Activated T-helper 1 cell treated with anti-CD3 and anti-CD28 coated beads, Interleukin-12 subunit alpha, Interleukin-12 subunit beta, Interleukin-2, Interleukin-4 antibody, amounts not matched to agents 30 ng/mL and 10 ng/mL and 1 ng/mL, durations not matched to agents 14 hours and 24 hours and 36 hours (primary cell): ENCODE measurements around the gene CNRIP1. TPM values are rescaled to one million over a fixed set of nuclear protein-coding genes. Genes with fewer than 3 reads are reported as not detected.
"Not testable (repeated sequence)": the region's sequence is repeated elsewhere in the genome, so short reads cannot be mapped to it uniquely, and the experiment has no call there.

Source experiments
- DNase-seq: peaks from one replicate; pipeline ENCODE4 v3.0.0; 2021; ENCODE audit warnings: low spot score
- H3K27ac Mint-ChIP-seq: one replicate; pipeline ENCODE4 v1.8.0; 2021; ENCODE audit warnings: mild to moderate bottlenecking, mixed read lengths
- H3K27me3 Mint-ChIP-seq: one replicate; pipeline ENCODE4 v1.8.0; 2022; ENCODE audit warnings: mild to moderate bottlenecking, moderate library complexity, mixed read lengths; ENCODE audit not compliant: insufficient read depth
- H3K36me3 Mint-ChIP-seq: one replicate; pipeline ENCODE4 v1.8.0; 2021; ENCODE audit warnings: low read depth, mixed read lengths
- H3K4me1 Mint-ChIP-seq: one replicate; pipeline ENCODE4 v1.8.0; 2021; ENCODE audit warnings: low read depth, mixed read lengths
- H3K4me3 Mint-ChIP-seq: one replicate; pipeline ENCODE4 v1.8.0; 2021; ENCODE audit warnings: mild to moderate bottlenecking, moderate library complexity, mixed read lengths
- H3K9me3 Mint-ChIP-seq: one replicate; pipeline ENCODE4 v1.8.0; 2021; ENCODE audit warnings: mixed read lengths
- intact Hi-C: fragments of 100-400 bp; cut with micrococcal nuclease; formaldehyde crosslinking; loops from one replicate; pipeline ENCODE4 v1.15.1; 2024
- total RNA-seq: library from RNA; stranded (reverse); gene quantifications from 2 replicates; pipeline ENCODE4 v1.2.3, GENCODE V29; 2022

The CNRIP1 gene
- total RNA-seq, 1 donor from 2014 or later, result not detected

DNA sequence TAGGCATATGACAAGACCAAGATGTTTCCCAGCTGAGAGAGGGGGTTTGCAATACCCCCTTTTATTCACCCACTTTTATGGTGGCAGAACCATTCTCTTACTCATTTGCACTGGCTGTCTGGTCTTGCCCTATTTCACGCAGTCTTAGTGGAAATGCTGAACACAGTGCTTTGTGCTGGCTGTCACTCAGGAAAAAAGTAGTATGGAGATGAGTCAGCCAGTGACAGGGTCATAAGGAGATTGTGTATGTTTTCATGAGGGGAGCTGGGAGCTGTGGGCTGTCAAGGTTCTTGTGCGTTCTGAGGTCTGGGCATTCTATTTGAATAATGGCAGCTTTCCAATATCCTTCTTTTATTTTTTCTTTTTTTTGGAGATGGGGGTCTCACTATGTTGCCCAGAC is 10.9 kb upstream of the CNRIP1 start:
- H3K9me3 Mint-ChIP-seq, result no peaks in the 10 kb centered on the region
- H3K27ac Mint-ChIP-seq, result no peak overlapping the region
- H3K4me1 Mint-ChIP-seq, result peaks cover 7% of the 10 kb centered on the region
- peaks cover 13% of the 10 kb centered on the region for H3K27me3 Mint-ChIP-seq
- no peak for DNase-seq
- H3K4me3 Mint-ChIP-seq, result no peak overlapping the region
- intact Hi-C loops, result no loop called here
- H3K36me3 Mint-ChIP-seq, result no peaks in the 10 kb centered on the region

DNA sequence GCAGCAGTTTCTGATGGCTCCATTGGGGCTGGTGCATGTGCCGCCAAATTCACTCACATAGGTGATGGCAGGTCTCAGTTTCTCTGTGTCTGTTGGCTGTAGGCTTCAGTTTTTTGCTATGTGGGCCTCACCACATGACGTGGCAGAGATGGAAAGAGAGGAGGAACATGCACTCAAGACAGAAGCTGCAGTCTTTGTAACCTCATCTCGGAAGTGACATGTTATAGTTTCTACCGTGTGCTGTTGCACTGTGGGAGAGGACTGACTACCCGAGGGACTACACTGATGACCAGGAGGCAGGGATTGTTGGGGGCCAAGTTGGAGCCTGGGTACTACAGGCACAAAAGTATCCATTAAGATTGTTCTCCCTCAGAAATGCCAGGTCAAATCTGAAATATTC is 9.2 kb upstream of the CNRIP1 start:
- DNase-seq, result no peak
- peaks cover 7% of the 10 kb centered on the region for H3K4me1 Mint-ChIP-seq
- H3K4me3 Mint-ChIP-seq, result no peak overlapping the region
- no peaks in the 10 kb centered on the region for H3K36me3 Mint-ChIP-seq
- peaks cover 16% of the 10 kb centered on the region for H3K27me3 Mint-ChIP-seq
- H3K27ac Mint-ChIP-seq, result no peak overlapping the region
- H3K9me3 Mint-ChIP-seq, result no peaks in the 10 kb centered on the region
- intact Hi-C loops, result no loop called here

DNA sequence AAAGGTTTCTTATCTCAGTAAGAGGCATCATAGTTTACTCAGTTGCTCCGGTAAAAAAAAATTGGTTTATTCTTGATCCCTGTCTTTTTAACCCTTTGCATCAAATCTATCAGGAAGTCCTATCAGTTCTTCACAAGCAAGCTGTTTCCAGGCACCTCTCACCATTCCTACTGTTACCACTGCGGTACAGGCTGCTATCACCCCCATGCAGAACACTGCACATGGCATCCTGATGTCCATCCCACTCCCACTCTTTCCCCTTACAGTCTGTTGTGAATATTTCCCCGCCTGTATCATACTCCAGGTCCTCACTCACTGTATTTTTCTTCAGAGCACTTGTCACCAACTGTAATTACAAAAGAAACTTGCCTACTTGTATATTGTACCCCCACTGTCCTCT is 5.3 kb upstream of the CNRIP1 start:
- Mint-ChIP-seq H3K36me3 (no peaks in the 10 kb centered on the region), H3K9me3 (no peaks in the 10 kb centered on the region), H3K27me3 (peaks cover 37% of the 10 kb centered on the region), H3K4me3 (no peak overlapping the region), H3K4me1 (peaks cover 4% of the 10 kb centered on the region), H3K27ac (no peak overlapping the region)
- intact Hi-C loops, result no loop called here
- DNase-seq, result no peak

DNA sequence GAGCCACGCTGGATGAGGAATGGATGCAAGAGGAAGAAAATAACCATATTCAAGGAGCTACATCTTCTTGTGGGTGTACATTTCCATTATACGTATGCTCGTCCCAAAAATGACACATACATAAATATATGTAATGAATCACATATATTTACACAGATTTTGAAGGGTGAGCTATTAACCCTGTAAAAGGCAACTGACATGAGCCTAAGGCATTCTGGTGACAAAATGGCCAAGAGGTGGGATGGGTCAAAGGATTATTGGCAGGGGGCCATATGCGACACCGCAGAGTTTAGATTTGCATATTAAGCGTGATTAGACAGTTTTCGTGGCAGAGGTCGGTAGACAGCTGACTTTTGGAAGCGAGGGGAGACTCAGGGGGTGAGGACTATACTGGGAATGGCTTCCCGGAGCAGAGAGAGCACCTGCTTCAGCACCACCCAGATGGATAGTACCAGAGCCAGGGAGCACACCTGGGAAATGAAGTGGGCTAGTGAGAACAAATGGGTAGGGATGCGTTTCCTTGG is 431 bp upstream of the CNRIP1 start:
- H3K4me3 Mint-ChIP-seq, result no peak overlapping the region
- peaks cover 69% of the 10 kb centered on the region for H3K27me3 Mint-ChIP-seq
- H3K27ac Mint-ChIP-seq, result no peak overlapping the region
- no peaks in the 10 kb centered on the region for H3K9me3 Mint-ChIP-seq
- H3K4me1 Mint-ChIP-seq, result peaks cover 7% of the 10 kb centered on the region
- DNase-seq, result no peak
- intact Hi-C loops, result no loop called here
- no peaks in the 10 kb centered on the region for H3K36me3 Mint-ChIP-seq

DNA sequence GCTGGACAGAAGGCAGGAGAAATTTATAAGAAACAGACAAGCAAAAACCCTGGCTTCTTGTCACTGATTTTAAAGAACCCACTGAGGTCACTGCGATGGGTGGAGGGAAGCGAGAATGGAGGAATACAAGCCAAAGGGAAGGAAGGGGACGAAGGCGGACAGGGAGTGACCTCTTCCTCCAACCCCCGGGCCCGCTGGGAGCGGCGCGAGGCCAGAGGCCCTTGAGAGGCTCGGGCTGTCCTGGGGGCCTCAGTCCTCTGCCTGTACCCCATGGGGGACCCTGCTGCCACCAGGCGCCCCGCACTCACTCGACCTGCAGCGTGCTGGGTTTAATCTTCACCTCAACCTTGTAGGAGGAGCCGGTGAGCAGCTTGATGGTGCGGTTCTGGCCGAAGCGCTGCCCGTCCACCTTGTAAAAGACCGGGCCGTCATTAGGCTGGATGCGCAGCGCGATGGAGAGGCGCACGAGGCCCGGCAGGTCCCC is 793 bp downstream of the CNRIP1 start:
- Mint-ChIP-seq H3K36me3 (no peaks in the 10 kb centered on the region), H3K4me3 (no peak overlapping the region), H3K27me3 (peaks cover 66% of the 10 kb centered on the region), H3K9me3 (no peaks in the 10 kb centered on the region), H3K4me1 (peaks cover 7% of the 10 kb centered on the region), H3K27ac (no peak overlapping the region)
- intact Hi-C loops, result no loop called here
- DNase-seq, result no peak

DNA sequence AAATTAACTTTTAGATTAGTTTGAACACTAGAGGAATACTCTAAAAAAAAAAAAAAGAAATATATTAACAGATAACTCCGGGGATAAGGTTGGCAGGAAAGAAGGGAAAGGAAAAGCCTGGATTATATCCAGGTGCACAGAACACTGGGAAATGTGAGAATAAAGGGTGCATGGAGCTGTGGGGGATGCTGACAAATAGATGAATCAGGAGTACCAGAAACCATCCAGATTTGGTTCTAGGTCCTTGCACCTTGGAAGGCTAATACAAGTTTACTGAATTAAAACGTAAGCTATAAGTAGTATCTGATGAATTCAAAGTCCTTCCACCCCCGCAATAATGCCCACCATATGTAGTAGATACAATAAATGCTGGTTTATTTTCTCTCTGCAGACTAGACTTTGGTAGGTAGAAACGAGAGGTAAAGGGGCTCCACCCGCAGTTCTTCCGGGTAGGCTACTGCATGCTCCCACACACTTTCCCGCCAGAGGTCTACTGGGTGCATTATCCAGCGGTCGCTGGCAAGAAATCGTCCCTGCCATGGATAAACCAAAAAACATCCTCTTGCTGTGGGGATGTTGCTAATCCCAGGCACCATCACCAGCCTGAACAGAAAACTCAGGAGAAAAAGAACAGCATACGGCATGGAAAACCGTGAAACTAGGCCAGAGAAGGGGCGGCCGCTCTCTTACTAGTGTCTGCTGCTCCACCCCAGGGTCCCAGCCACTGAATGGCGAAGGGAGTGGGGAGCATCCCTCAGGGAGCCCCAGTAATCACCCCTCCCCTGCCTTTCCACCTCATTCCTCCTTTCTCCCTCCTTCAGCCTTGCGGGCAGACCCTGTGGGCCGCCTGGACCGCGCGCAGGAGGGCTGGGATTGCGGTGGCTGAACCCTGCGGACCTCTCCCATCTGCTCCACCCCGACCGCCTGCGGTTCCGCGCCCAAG is 1.5 kb downstream of the CNRIP1 start:
- Mint-ChIP-seq H3K4me3 (no peak overlapping the region), H3K9me3 (no peaks in the 10 kb centered on the region), H3K4me1 (peaks cover 7% of the 10 kb centered on the region), H3K27me3 (peaks cover 66% of the 10 kb centered on the region), H3K27ac (no peak overlapping the region), H3K36me3 (no peaks in the 10 kb centered on the region)
- DNase-seq, result no peak
- intact Hi-C loops, result no loop called here

DNA sequence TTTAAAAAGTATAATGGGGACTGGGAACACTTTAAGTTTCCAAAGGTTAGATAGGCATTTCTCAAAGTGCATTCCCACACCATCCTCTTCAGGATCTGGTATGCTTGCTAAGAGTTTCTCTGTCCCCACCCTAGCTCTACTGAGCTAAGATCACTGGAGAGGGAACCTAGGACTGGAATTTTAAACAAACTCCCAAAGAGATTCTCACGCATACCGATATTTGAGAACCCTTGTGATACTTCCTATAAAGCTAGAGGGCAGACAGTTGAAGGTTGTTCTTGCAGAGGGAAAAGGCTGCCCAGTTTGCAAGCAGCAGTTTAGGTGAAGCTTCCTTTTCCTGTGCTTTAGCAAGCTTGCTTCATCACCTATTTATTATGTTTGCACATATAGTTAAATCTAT is 3.6 kb downstream of the CNRIP1 start:
- Mint-ChIP-seq H3K27ac (no peak overlapping the region), H3K36me3 (peaks cover 1% of the 10 kb centered on the region), H3K4me3 (no peak overlapping the region), H3K9me3 (no peaks in the 10 kb centered on the region), H3K27me3 (peaks cover 54% of the 10 kb centered on the region), H3K4me1 (peaks cover 7% of the 10 kb centered on the region)
- DNase-seq, result no peak
- intact Hi-C loops, result no loop called here

DNA sequence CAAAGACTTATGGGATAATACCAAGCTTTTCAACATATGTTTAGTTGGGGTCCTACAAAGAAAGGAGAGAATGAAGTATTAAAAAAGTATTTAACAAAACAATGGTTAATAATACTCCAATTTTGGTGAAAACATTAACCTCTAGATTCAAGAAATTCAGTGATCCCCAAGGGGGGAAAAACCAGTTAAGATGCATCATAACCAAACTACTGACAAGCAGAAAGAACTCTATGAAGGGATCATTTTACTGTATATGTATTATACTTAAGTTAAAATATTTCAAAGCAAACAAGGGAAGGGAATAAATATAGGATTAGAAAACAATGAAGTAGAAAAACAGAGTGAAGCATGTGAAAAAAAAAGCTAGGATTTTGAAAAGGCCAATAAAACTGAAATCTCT is 8.7 kb downstream of the CNRIP1 start:
- Mint-ChIP-seq H3K27me3 (peaks cover 34% of the 10 kb centered on the region), H3K4me1 (no peaks in the 10 kb centered on the region), H3K4me3 (no peak overlapping the region), H3K36me3 (peaks cover 1% of the 10 kb centered on the region), H3K27ac (no peak overlapping the region), H3K9me3 (no peaks in the 10 kb centered on the region)
- intact Hi-C loops, result no loop called here
- DNase-seq, result no peak

DNA sequence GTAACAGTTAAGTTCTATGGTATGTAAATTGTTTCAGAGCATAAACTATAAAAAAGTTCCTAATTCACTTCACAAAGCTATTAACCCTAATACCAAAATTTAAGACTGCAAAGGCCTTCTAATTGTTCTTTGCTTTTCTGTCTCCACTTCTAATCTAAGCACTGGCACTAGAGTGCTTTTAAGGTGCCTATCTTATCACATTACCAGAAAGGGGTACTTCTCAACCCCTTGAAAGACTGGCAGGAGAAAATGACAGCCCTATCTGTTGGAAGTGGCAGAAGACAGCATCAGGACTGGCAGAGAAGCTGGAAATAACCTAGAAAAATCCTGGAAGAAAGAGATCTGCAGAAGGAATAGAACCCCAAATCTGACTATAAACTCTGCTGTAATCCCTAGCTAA is 10.3 kb downstream of the CNRIP1 start:
- Mint-ChIP-seq H3K4me1 (no peaks in the 10 kb centered on the region), H3K27me3 (peaks cover 29% of the 10 kb centered on the region), H3K27ac (no peak overlapping the region), H3K4me3 (no peak overlapping the region), H3K36me3 (peaks cover 1% of the 10 kb centered on the region), H3K9me3 (no peaks in the 10 kb centered on the region)
- no peak for DNase-seq
- intact Hi-C loops, result no loop called here

DNA sequence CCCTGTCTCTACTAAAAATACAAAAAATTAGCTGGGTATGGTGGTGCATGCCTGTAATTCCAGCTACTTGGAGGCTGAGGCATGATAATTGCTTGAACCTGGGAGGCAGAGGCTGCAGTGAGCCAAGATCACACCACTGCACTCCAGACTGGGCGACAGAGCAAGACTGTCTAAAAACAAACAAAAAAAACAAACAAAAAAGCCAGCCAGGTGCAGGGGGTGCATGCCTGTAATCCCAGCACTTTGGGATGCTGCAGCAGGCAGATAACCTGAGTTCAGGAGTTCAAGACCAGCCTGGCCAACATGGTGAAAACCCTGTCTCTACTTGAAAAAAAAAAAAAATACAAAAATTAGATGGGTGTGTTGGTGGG is 15.9 kb downstream of the CNRIP1 start:
- DNase-seq, H3K4me3 Mint-ChIP-seq, H3K4me1 Mint-ChIP-seq, intact Hi-C loops, H3K36me3 Mint-ChIP-seq, H3K9me3 Mint-ChIP-seq, H3K27ac Mint-ChIP-seq: not testable (repeated sequence)
- H3K27me3 Mint-ChIP-seq, result peaks cover 15% of the 10 kb centered on the region

DNA sequence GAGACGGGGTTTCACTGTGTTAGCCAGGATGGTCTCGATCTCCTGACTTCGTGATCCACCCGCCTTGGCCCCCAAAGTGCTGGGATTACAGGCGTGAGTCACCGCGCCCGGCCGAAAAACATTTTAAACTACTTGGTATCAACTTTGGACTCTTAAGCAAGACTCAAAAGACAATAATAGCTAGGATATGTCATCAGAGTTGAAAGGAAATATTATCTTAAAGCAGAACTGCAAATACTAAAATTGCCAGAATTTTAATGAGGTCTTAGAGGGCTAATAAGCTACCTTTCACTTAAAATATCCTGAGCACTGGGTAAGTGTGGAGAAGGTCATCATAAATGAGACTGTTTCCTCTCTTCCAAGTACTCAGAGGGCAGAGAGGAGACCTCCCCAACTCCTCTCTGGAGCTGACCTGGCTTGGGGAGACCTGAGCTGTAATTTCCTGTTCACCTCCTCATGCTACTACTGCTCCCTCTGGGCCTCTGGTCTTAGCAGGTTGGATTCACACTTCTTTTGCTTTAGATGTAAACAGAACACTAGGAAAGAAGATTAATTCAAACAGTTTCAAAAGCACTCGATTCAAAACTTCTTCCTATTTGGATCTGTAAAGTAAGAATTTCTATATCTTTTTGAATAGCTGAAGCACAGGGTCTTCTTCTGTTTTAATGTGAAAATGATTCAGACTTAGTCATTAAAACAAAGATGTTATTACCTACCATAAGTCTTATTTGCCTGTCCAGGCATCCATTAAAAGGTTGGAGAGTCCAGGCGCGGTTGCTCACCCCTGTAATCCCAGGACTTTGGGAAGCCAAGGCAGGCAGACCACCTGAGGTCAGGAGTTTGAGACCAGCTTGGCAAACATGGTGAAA is 16.5 kb downstream of the CNRIP1 start:
- H3K27me3 Mint-ChIP-seq, result peaks cover 18% of the 10 kb centered on the region
- no peaks in the 10 kb centered on the region for H3K4me1 Mint-ChIP-seq
- no peak for DNase-seq
- no peaks in the 10 kb centered on the region for H3K36me3 Mint-ChIP-seq
- no peak overlapping the region for H3K4me3 Mint-ChIP-seq
- H3K27ac Mint-ChIP-seq, result no peak overlapping the region
- intact Hi-C loops, result no loop called here
- H3K9me3 Mint-ChIP-seq, result no peaks in the 10 kb centered on the region

DNA sequence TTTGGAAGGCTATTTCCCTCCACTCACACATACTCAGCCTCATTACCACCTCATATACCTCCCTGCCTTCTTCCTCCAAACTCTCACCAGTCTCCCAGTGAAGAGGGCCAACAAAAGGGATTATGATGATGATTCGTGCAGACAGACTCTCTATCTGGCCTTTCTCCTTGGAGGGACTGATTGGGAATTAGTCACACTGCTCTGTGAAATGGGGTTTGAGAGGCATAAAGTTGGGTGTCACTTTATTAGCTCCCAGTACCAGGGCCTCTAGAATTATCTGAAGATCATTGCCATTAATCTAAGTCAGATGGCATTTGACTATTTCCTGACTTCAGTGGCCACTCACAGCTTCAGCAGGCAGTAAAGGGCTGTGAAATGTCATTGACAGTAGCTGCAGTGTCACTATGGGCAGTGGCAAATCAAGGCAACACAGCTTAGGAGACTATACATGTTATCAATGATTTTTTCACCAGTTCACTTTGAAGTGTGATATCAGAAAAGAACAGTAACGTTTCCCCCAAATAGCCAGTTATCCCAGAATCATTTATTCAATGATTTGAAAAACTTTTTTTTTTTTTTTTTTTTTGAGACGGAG is 17.4 kb downstream of the CNRIP1 start:
- no peak overlapping the region for H3K27ac Mint-ChIP-seq
- H3K4me1 Mint-ChIP-seq, result no peaks in the 10 kb centered on the region
- no peak for DNase-seq
- no peaks in the 10 kb centered on the region for H3K9me3 Mint-ChIP-seq
- H3K27me3 Mint-ChIP-seq, result peaks cover 12% of the 10 kb centered on the region
- no peak overlapping the region for H3K4me3 Mint-ChIP-seq
- H3K36me3 Mint-ChIP-seq, result no peaks in the 10 kb centered on the region
- intact Hi-C loops, result no loop called here
